IPS-18c (cell line): Measurements from ENCODE around the gene SYNGR4.
A peak's percentile ranks its signal among the peaks of the same experiment; 100 is the strongest.
"Not testable (repeated sequence)": the region's sequence is repeated elsewhere in the genome, so short reads cannot be mapped to it uniquely, and the experiment has no call there.

Source experiments
- H3K4me3 ChIP-seq: 2 replicates; pipeline ENCODE4 v1.7.0; 2013; ENCODE audit warnings: low read depth, mild to moderate bottlenecking, low read length, moderate library complexity; ENCODE audit not compliant: insufficient read depth
- H3K9me3 ChIP-seq: one replicate; pipeline ENCODE4 v1.6.1; 2013; ENCODE audit warnings: mild to moderate bottlenecking, low read length, moderate library complexity; ENCODE audit not compliant: control insufficient read depth, insufficient read depth

The SYNGR4 gene

GRCh38 chr19:48363810-48364597, at the start of gene SYNGR4, which contains the start of gene TMEM143:
Gene SYNGR4, plus strand, starts transcription at chr19:48364367. Its CDS starts 1,476 bp downstream, at chr19:48365843.
Gene TMEM143, minus strand, starts transcription at chr19:48363940. Its CDS starts 20 bp downstream, at chr19:48363920.
- H3K4me3 ChIP-seq = peak within 1 kb of the TSS; percentile 69

GRCh38 chr19:48315712-48316111, 48.5 kb upstream of the SYNGR4 start:
- Histone ChIP-seq H3K9me3 (no peaks in the 10 kb centered on the region), H3K4me3 (no peak overlapping the region)

More at GRCh38 chr19:48363810-48364597, at the start of gene SYNGR4, which contains the start of gene TMEM143:
- no peaks in the 10 kb centered on the region for H3K9me3 ChIP-seq

- not testable (repeated sequence) for H3K4me3 ChIP-seq, H3K9me3 ChIP-seq
Measured at GRCh38 chr19:48317708-48317960, 46.5 kb upstream of the SYNGR4 start.

- no peaks in the 10 kb centered on the region for H3K9me3 ChIP-seq
Measured at GRCh38 chr19:48318286-48318987, 45.7 kb upstream of the SYNGR4 start.

GRCh38 chr19:48319647-48320541, 44.3 kb upstream of the SYNGR4 start:
- H3K9me3 ChIP-seq = no peaks in the 10 kb centered on the region

More at GRCh38 chr19:48318286-48318987, 45.7 kb upstream of the SYNGR4 start:
- no peak overlapping the region for H3K4me3 ChIP-seq

GRCh38 chr19:48321372-48321621, 42.9 kb upstream of the SYNGR4 start:
- H3K4me3 ChIP-seq = peak overlapping the region; percentile 87

More at GRCh38 chr19:48319647-48320541, 44.3 kb upstream of the SYNGR4 start:
- H3K4me3 ChIP-seq = peak overlapping the region; percentile 29; the same call in 1 of the 2 replicates

GRCh38 chr19:48321622-48322591, 42.3 kb upstream of the SYNGR4 start:
- H3K9me3 ChIP-seq = no peaks in the 10 kb centered on the region
- peak overlapping the region; percentile 87 for H3K4me3 ChIP-seq

More at GRCh38 chr19:48321372-48321621, 42.9 kb upstream of the SYNGR4 start:
- H3K9me3 ChIP-seq = no peaks in the 10 kb centered on the region

- Histone ChIP-seq H3K4me3 (peak within 1 kb of the TSS; percentile 25), H3K9me3 (no peaks in the 10 kb centered on the region)
Measured at GRCh38 chr19:48325265-48325910, 38.8 kb upstream of the SYNGR4 start, which contains the start of gene EMP3. Gene EMP3, plus strand, starts transcription at chr19:48325552. Its CDS starts 1,293 bp downstream, at chr19:48326845.

- Histone ChIP-seq H3K4me3 (no peak overlapping the region; the same call in 1 of the 2 replicates), H3K9me3 (no peaks in the 10 kb centered on the region)
Measured at GRCh38 chr19:48329167-48329891, 34.8 kb upstream of the SYNGR4 start.

GRCh38 chr19:48330012-48330681, 34.0 kb upstream of the SYNGR4 start:
- H3K9me3 ChIP-seq = no peaks in the 10 kb centered on the region
- peak overlapping the region; percentile 57 for H3K4me3 ChIP-seq

- Histone ChIP-seq H3K4me3 (no peak overlapping the region; the same call in 1 of the 2 replicates), H3K9me3 (no peaks in the 10 kb centered on the region)
Measured at GRCh38 chr19:48332351-48332661, 31.9 kb upstream of the SYNGR4 start.

GRCh38 chr19:48332662-48333466, 31.3 kb upstream of the SYNGR4 start:
- Histone ChIP-seq H3K9me3 (no peaks in the 10 kb centered on the region), H3K4me3 (peak overlapping the region; percentile 42)

GRCh38 chr19:48333467-48334384, 30.4 kb upstream of the SYNGR4 start:
- Histone ChIP-seq H3K9me3 (no peaks in the 10 kb centered on the region), H3K4me3 (peak overlapping the region; percentile 50)
